Measurements from ENCODE around the gene CUBN.

DNA sequence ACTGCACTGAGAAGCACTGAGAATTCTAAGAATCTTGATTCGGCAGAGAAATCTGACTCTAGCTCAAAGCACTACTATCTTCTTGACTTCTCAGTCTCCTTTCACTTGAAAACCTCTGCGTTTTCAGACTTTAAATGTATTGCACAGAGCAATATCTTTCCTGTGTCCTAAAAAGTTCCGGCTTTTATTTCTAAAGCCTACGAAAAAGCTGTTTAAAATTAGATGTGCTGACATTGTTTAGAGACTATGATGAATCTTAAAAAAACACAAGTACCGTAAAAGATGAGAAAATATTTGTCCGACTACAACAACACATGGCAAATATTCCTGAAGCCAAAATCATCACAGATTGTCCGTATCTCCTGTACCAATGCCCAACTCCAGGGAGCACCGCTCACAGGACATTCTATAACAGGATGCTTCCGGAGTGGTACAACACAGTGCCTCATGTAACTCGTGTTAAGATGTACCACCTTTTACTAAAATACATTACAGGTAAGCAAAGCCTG is 136.9 kb downstream of the CUBN start:
- TF ChIP-seq, protein P1, sequence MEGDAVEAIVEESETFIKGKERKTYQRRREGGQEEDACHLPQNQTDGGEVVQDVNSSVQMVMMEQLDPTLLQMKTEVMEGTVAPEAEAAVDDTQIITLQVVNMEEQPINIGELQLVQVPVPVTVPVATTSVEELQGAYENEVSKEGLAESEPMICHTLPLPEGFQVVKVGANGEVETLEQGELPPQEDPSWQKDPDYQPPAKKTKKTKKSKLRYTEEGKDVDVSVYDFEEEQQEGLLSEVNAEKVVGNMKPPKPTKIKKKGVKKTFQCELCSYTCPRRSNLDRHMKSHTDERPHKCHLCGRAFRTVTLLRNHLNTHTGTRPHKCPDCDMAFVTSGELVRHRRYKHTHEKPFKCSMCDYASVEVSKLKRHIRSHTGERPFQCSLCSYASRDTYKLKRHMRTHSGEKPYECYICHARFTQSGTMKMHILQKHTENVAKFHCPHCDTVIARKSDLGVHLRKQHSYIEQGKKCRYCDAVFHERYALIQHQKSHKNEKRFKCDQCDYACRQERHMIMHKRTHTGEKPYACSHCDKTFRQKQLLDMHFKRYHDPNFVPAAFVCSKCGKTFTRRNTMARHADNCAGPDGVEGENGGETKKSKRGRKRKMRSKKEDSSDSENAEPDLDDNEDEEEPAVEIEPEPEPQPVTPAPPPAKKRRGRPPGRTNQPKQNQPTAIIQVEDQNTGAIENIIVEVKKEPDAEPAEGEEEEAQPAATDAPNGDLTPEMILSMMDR (IDR thresholded peaks at IDR 0.05; ENCODE audit: low read depth, low read length) = no peak
- TF ChIP-seq, protein P2, sequence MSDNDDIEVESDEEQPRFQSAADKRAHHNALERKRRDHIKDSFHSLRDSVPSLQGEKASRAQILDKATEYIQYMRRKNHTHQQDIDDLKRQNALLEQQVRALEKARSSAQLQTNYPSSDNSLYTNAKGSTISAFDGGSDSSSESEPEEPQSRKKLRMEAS (IDR thresholded peaks at IDR 0.05; ENCODE audit: low read depth, low read length) = no peak
- TF ChIP-seq POLR2A (IDR thresholded peaks at IDR 0.05; ENCODE audit: extremely low read depth, insufficient read length) = no peak
